Liver (tissue), 9 donors: Measurements from ENCODE around the gene ST7. TPM values are rescaled to one million over a fixed set of nuclear protein-coding genes. Genes with fewer than 3 reads are reported as not detected.

Experiments
- DNase-seq: peaks from one replicate; pipeline ENCODE4 v3.0.0-alpha.2; 2017; ENCODE audit warnings: low spot score
- H3K27ac ChIP-seq, 2 donors: one replicate each; pipeline ENCODE4 v1.7.0; 2013; ENCODE audit warnings: inconsistent platforms in 2 of 2, low read length in 2 of 2, control low read depth in 1 of 2, low read depth in 1 of 2, mild to moderate bottlenecking in 1 of 2
- H3K27me3 ChIP-seq, 4 donors: one replicate each; pipeline versions ENCODE4 v1.6.1 to v1.7.0; 2013; ENCODE audit warnings: low read length in 3 of 4, inconsistent platforms in 1 of 4, mild to moderate bottlenecking in 1 of 4, moderate library complexity in 1 of 4; ENCODE audit not compliant: control insufficient read depth in 4 of 4, insufficient read depth in 4 of 4
- H3K36me3 ChIP-seq, 4 donors: one replicate each; pipeline versions ENCODE4 v1.6.1 to v1.7.0; 2013; ENCODE audit warnings: low read length in 3 of 4, mild to moderate bottlenecking in 3 of 4, low read depth in 1 of 4, moderate library complexity in 1 of 4; ENCODE audit not compliant: control insufficient read depth in 4 of 4, insufficient read depth in 3 of 4
- H3K4me1 ChIP-seq, 4 donors: one replicate each; pipeline versions ENCODE4 v1.6.1 to v1.7.0; 2013; ENCODE audit warnings: low read length in 3 of 4, mild to moderate bottlenecking in 3 of 4, moderate library complexity in 1 of 4; ENCODE audit not compliant: control insufficient read depth in 4 of 4, insufficient read depth in 4 of 4
- H3K4me3 ChIP-seq, 3 donors: one replicate each; pipeline versions ENCODE4 v1.6.1 to v1.7.0; 2013; ENCODE audit warnings: low read length in 3 of 3, control low read depth in 1 of 3, low read depth in 1 of 3, mild to moderate bottlenecking in 1 of 3
- H3K9ac ChIP-seq, 2 donors: one replicate each; pipeline ENCODE4 v1.7.0; 2013; ENCODE audit warnings: low read length in 2 of 2, mild to moderate bottlenecking in 2 of 2, moderate library complexity in 2 of 2, control low read depth in 1 of 2, low read depth in 1 of 2
- H3K9me3 ChIP-seq, 4 donors: one replicate each; pipeline versions ENCODE4 v1.6.1 to v1.7.0; 2013; ENCODE audit warnings: low read length in 3 of 4; ENCODE audit not compliant: control insufficient read depth in 4 of 4
- EGR1 ChIP-seq, 2 donors: IDR thresholded peaks; 2 replicates each; pipeline ENCODE4 v1.6.1; 2016 to 2018; ENCODE audit warnings: antibody characterized with exemption in 2 of 2, low read depth in 2 of 2
- HNF4A ChIP-seq, 2 donors: conservative IDR thresholded peaks; 2 replicates each; pipeline ENCODE4 v1.6.1; 2016; ENCODE audit warnings: antibody characterized with exemption in 2 of 2, mild to moderate bottlenecking in 2 of 2
- HNF4G ChIP-seq: IDR thresholded peaks from 2 replicates; pipeline ENCODE4 v1.6.1; 2016; ENCODE audit warnings: antibody characterized with exemption
- RAD21 ChIP-seq, 2 donors: IDR thresholded peaks; 2 replicates each; pipeline ENCODE4 v1.6.1; 2016; ENCODE audit warnings: antibody characterized with exemption in 2 of 2, mild to moderate bottlenecking in 2 of 2
- SP1 ChIP-seq: IDR thresholded peaks from 2 replicates; pipeline ENCODE4 v1.6.1; 2018; ENCODE audit warnings: antibody characterized with exemption, mild to moderate bottlenecking
- TAF1 ChIP-seq: conservative IDR thresholded peaks from 2 replicates; pipeline ENCODE4 v1.6.1; 2016; ENCODE audit warnings: antibody characterized with exemption, mild to moderate bottlenecking
- WGBS: extraction: QIAGEN DNeasy Blood & Tissue Kit; methylation state at CpG from one replicate; pipeline ENCODE4 v1.1.7; 2013; 5-methylcytosine and 5-hydroxymethylcytosine counted together
- polyA plus RNA-seq, 2 donors: library from polyadenylated mRNA; stranded (reverse) in 1 of 2; unstranded in 1 of 2; fragments of 200-250 nt in 1 of 2; fragments of >200 nt in 1 of 2; fragmentation: Nextera tagmentation in 1 of 2; extraction: Ambion mirVana in 1 of 2; gene quantifications; one replicate each; pipeline versions ENCODE4 v1.2.1 to v1.2.3, GENCODE V29; 2013 to 2015
- total RNA-seq, 2 donors: library from RNA; depleted of rRNA; stranded (reverse); fragments of >200 nt; gene quantifications; one replicate each; pipeline ENCODE4 v1.2.3, GENCODE V29; 2014
- TF ChIP-seq, protein P1 (sequence below): IDR thresholded peaks from 2 replicates; pipeline ENCODE4 v1.6.1; 2016; ENCODE audit warnings: antibody characterized with exemption, mild to moderate bottlenecking
- TF ChIP-seq, protein P2 (sequence below): IDR thresholded peaks from 2 replicates; pipeline ENCODE4 v1.6.1; 2016; ENCODE audit warnings: antibody characterized with exemption
- TF ChIP-seq, protein P3 (sequence below): fragments of 150-350 bp; IDR thresholded peaks from 2 replicates; pipeline ENCODE4 v1.5.1; 2017; ENCODE audit warnings: improper control_type of control experiment, low read depth, low read length; ENCODE audit not compliant: missing input control
- donor health status: healthy.
- donor health status: healthy.
- donor health status: healthy.
- donor health status: healthy.
- donor health status: healthy.

ST7 gene
- total and polyA plus RNA-seq, 4 donors, result 13.5 to 30.7 (median 22.6) TPM

DNA sequence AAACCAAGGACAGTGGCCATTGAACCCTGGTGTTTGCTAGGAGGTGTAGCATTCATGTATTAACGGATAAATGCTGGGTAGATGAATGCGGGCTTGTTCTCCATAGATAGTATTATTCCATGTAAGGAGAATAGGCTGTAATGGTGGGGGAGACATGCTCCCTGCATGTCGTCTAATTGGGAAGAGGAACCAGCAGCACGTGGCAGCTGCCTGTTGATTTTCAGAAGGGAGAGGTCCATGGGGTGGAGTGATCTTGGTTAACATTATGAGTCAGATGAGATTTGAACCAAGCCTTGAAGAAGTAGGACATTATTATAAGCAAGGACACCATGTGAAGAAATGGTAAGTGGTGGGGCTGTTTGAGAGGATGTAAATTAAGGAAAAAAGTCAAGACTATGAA lies 257.1 kb downstream of the ST7 start (continued):
- TF ChIP-seq, protein P1, sequence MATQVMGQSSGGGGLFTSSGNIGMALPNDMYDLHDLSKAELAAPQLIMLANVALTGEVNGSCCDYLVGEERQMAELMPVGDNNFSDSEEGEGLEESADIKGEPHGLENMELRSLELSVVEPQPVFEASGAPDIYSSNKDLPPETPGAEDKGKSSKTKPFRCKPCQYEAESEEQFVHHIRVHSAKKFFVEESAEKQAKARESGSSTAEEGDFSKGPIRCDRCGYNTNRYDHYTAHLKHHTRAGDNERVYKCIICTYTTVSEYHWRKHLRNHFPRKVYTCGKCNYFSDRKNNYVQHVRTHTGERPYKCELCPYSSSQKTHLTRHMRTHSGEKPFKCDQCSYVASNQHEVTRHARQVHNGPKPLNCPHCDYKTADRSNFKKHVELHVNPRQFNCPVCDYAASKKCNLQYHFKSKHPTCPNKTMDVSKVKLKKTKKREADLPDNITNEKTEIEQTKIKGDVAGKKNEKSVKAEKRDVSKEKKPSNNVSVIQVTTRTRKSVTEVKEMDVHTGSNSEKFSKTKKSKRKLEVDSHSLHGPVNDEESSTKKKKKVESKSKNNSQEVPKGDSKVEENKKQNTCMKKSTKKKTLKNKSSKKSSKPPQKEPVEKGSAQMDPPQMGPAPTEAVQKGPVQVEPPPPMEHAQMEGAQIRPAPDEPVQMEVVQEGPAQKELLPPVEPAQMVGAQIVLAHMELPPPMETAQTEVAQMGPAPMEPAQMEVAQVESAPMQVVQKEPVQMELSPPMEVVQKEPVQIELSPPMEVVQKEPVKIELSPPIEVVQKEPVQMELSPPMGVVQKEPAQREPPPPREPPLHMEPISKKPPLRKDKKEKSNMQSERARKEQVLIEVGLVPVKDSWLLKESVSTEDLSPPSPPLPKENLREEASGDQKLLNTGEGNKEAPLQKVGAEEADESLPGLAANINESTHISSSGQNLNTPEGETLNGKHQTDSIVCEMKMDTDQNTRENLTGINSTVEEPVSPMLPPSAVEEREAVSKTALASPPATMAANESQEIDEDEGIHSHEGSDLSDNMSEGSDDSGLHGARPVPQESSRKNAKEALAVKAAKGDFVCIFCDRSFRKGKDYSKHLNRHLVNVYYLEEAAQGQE, result no peak
- TF ChIP-seq RAD21 (IDR thresholded peaks at IDR 0.05), result no peak
- no peak for TF ChIP-seq HNF4G
- TF ChIP-seq, protein P2, sequence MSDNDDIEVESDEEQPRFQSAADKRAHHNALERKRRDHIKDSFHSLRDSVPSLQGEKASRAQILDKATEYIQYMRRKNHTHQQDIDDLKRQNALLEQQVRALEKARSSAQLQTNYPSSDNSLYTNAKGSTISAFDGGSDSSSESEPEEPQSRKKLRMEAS, result no peak
- no peak for TF ChIP-seq EGR1 (IDR thresholded peaks at IDR 0.05; ENCODE audit: low read depth in 2 of 2)

DNA sequence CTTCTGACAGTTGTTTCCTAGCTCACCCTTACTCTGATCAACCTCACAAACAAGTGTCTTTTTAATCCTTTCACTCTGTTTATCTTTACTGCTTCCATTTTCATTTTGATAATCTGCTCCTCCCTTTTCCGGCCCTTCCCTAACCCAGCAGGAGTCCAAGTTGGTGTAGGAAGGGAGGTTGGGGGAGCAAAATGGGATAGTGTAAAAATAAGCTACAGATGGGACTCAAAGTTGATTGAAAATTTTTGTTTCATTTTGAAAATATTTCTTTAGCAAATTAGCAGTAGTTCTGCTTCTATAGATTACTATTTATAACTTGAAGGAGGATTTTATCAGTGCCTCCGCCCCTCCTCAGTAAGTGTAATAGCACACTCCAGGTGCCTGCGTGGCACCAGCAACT lies 257.6 kb downstream of the ST7 start:
- 94% methylated on average over 3 of the region's 3 CpGs for WGBS
- no peak overlapping the region for H3K9ac ChIP-seq
- peaks cover 0 to 5% (median 1%) of the 10 kb centered on the region in 4 donors for H3K36me3 ChIP-seq
- no peak for TF ChIP-seq HNF4A (conservative IDR thresholded peaks at IDR 0.05)
- H3K27ac ChIP-seq, result no peak overlapping the region
- no peaks in the 10 kb centered on the region for H3K27me3 ChIP-seq
- H3K9me3 ChIP-seq, result no peaks in the 10 kb centered on the region
- H3K4me3 ChIP-seq, result no peak overlapping the region
- H3K4me1 ChIP-seq, result no peaks in the 10 kb centered on the region
- DNase-seq, result no peak

DNA sequence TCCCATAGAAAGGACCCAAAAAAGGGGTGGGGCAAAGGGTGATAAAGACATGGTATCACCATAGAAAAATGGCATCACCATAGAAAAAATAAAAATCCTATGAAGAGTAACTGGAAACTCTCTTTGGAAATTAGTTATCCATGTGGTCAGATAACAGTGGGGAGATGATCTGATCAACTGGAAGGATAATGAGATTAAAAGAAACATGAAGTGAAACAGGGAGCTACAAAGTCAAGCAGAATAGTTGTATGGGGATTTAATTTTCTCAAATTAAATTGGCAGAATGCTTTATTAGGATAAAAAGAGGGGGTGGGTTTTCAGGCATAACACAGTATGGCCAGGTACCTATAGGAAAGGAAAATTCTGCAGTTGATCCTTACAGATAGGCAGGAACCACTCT lies 258.3 kb downstream of the ST7 start:
- no peak overlapping the region for H3K4me3 ChIP-seq
- no peak for DNase-seq
- TF ChIP-seq TAF1, result no peak
- H3K36me3 ChIP-seq, result peaks cover 0 to 5% (median 1%) of the 10 kb centered on the region in 4 donors
- H3K9me3 ChIP-seq, result no peaks in the 10 kb centered on the region
- no peak overlapping the region for H3K27ac ChIP-seq
- no peaks in the 10 kb centered on the region for H3K4me1 ChIP-seq
- H3K9ac ChIP-seq, result no peak overlapping the region
- no peaks in the 10 kb centered on the region for H3K27me3 ChIP-seq

DNA sequence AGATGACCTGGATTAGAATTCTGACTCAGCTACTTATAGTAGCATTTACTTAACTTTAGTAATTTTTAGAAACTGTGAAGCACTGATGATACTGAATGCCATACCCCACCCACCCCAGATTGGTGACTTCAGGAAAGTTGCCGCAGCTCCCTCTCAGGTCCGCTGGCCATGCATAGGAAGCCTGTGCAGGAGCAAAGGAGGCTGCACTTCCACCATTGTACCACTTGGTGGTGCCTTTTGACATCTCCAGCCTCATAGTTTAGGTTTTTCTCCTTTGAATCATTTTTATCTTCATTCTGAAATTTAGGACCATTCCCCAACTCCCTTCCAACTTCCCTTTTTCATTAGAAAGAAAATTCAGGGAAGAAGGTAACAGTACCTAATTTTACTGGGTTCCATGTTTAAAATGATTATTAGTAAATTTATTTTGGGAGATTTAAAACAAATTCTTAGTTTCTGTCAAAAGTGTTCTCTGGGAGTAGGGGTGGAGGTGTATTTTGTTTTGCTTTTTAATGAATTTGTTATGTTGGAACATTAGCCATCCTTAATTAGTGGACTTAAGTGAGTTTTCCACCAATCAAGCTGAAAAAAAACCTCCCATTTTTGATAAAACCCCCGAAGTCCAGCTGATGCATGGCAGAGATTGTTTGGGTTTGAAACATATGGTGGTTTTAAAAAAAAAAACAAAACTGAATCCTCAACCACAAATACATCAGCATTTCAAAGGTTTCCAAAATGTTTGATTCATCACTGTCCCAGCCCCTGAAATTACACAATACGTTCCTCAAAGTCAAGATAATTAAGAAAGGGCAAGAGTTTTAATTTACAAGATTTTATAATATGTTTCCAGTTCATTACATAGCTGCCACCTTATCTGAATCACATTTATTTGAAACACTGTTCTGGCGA lies 259.9 kb downstream of the ST7 start:
- 82% methylated on average over 5 of the region's 5 CpGs for WGBS
- Histone ChIP-seq H3K9me3 (no peaks in the 10 kb centered on the region), H3K4me1 (no peaks in the 10 kb centered on the region), H3K27ac (no peak overlapping the region), H3K4me3 (no peak overlapping the region), H3K9ac (no peak overlapping the region), H3K27me3 (no peaks in the 10 kb centered on the region), H3K36me3 (peaks cover 0 to 5% (median 1%) of the 10 kb centered on the region in 4 donors)
- no peak for TF ChIP-seq TAF1
- TF ChIP-seq, protein P1, result no peak
- peak; percentile 75 to 88 for TF ChIP-seq RAD21 (IDR thresholded peaks at IDR 0.05)
- no peak for TF ChIP-seq EGR1 (IDR thresholded peaks at IDR 0.05; ENCODE audit: low read depth in 2 of 2)
- TF ChIP-seq, protein P3, sequence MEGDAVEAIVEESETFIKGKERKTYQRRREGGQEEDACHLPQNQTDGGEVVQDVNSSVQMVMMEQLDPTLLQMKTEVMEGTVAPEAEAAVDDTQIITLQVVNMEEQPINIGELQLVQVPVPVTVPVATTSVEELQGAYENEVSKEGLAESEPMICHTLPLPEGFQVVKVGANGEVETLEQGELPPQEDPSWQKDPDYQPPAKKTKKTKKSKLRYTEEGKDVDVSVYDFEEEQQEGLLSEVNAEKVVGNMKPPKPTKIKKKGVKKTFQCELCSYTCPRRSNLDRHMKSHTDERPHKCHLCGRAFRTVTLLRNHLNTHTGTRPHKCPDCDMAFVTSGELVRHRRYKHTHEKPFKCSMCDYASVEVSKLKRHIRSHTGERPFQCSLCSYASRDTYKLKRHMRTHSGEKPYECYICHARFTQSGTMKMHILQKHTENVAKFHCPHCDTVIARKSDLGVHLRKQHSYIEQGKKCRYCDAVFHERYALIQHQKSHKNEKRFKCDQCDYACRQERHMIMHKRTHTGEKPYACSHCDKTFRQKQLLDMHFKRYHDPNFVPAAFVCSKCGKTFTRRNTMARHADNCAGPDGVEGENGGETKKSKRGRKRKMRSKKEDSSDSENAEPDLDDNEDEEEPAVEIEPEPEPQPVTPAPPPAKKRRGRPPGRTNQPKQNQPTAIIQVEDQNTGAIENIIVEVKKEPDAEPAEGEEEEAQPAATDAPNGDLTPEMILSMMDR, result peak; percentile 85
- no peak for TF ChIP-seq SP1
- no peak for TF ChIP-seq HNF4A (conservative IDR thresholded peaks at IDR 0.05)
- DNase-seq, result peak; percentile 59
